ENCODE results near the gene CBARP.
"Not testable (repeated sequence)": the region's sequence is repeated elsewhere in the genome, so short reads cannot be mapped to it uniquely, and the experiment has no call there.

The CBARP gene

GRCh38 chr19:1252221-1252820, 14.5 kb upstream of the CBARP start:
- DNase-seq, result no peak

GRCh38 chr19:1251330-1252220, 13.8 kb upstream of the CBARP start:
- DNase-seq, result no peak

DNA sequence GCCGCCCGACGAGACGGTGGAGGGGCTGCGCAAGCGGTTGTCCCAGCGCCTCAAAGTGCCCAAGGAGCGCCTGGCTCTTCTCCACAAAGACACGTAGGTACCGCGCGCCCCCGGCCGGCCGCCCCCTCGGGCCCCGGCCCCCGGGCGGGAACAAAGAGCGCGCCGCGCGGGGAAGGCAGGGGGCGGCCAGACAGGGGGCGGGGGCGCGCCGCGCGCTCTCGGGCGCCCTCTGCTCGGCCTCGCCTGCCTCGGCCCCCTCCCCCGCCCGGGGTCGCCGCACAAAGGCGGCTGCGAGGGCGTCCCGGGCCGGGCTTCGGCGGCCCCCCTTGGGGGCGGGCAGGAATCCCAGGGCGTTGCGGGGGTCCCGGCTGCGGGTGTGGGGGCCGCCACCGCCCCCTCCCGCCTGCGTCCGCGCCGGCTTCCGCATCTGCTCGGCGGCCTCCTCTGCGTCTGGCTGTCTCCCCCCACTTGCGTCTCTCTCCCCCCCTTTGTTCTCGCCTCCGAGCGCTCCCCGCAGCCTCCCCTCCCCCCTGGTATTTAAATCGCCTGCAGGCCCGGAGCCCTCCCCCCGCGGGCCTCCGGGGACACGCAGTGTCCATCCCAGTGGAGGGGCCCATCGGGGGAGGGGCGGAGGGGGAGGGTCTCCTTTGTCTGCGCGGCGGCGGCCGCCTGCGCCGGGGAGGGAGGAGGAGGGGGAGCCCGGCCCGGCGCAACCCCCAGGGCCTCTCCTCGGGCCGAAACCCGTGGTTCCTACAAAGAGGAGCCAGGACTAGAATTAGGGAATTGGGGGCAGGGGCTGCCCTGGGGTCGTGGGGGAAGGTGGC, 12.8 kb upstream of the CBARP start:
- DNase-seq, result no peak

GRCh38 chr19:1249990-1250436, 12.2 kb upstream of the CBARP start:
- DNase-seq, result no peak

DNA sequence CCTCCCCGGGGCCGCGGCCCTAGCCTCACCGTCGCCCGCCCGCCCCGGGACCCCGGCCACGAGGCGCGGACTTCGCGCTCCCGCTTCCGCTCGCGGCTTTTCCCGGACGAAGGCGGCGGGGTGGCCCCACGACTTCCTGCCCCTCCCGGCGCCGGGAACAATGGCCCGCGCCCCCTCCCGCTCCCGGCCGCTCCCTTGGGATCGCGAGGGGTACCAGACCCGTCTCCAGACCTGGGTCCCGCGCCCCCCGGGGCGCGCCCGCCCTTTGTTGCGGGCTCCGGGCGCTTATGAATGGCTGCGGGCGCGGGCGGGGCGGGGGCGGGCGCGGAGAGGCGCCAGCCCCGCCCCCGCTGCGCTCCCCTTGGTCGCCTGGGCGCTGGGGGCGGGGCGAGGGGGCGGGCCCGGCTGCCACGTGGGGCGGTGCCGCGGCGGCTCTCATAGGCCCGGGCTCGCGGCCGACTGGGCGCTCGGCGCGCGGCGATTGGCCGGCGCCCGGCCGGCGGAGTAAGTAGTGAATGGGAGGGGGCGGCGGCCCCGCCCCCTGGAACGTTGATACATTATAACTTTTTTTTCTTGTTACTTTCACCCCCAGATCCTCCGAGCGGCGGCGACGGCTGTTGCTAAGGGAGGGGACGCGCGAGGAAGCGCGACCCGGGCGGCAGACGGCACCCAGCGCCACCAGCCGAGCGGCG, 11.6 kb upstream of the CBARP start:
- peak; percentile 91 for DNase-seq

- DNase-seq, result peak; percentile 78
Observed at GRCh38 chr19:1248786-1249297, 11.0 kb upstream of the CBARP start.

DNA sequence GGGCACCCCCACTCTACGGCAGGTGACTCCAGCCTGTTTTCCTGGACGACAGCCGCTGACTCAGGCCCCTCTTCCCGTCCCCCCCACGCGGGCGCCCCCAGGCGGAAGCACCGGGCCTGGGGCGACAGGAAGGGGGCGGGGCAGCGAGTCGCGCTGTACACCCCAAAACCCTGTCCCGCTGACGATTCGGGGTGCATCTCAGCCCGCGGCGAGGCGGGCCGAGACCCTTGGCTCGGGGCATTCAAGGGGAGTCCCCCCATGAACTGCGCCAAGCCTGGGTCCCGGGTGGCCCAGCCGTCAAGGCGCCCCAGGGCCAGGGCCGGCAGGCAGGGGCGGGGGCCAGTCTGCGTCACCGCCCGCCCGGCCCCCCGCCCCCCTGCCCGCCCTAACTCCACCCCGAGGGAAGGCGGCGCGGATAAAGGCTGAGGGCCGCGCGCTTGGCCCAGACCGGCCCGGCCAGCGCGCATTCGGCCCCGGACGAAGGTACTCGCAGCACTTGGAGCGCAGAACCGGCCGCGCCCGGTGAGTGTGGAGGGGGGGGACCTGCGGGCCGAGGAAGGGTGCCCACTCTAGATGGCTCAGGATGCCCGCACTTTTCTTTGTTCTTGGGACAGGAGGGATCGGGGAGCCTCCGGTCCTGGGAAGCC, 10.5 kb upstream of the CBARP start, which contains the start of gene MIDN:
Gene MIDN, plus strand, starts transcription at position 445 of the 647 bp plus-strand sequence. CDS start 1,714 bp downstream, outside the sequence.
- peak; percentile 78 for DNase-seq

DNA sequence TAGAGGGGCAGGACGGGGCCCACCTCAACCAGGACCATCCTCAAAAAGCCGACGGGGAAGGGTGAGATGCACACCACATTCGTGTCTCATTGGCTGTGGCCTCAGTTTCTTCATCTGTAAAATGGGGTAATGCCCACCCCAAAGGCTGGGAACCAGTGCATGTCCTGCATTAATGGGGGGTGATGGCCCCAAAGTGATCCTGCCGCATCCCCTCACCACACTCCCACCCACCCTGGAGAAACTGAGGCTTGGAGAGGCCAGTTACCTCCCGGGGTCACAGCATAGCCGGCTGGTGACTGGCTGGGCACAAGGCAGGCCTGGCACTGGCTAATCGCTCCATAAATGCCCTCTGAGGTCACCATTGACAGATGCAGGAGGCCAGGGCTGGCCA, 9.9 kb upstream of the CBARP start:
- DNase-seq, result no peak

GRCh38 chr19:1246265-1247087, 8.7 kb upstream of the CBARP start:
- not testable (repeated sequence) for DNase-seq

DNA sequence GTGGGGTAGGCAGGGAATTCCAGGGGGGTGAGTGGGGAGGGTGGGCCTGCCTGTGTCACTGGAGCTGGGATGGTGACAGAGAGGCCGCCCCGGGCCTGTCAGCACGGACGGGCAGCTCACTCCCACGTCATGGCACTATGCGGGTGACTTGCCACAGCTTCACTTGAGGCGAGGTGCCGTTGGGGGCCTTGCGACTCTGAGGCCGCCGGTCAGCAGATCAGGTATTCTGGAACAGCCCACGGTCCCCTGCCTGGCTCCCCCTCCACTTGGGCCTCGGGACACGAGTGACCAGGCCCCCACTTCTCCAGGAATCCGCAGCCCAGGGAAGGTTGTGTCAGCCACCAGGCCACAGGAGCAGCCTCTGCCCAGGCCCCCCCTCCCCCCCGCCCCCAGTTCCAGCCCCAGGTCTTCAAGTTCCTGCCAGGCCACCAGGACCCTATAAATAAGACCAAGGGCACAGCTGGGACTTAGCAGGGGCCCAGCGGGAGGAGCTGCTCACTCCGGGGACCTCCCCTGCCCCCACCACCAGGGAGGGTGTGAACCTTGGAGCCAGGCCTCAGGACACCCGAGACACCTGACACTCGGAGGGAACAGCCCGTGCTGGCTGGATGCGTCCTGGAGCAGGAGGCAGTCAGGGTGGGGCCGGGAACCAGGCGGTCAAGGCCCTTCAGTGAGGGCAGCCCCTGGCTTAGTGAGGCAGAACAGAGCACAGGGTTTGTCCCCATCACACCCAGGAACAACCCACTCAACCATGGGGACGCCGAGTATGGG, 7.9 kb upstream of the CBARP start:
- DNase-seq, result no peak

GRCh38 chr19:1244693-1245451, 7.1 kb upstream of the CBARP start:
- no peak for DNase-seq

- DNase-seq, result peak; percentile 27
Observed at GRCh38 chr19:1243768-1244692, 6.2 kb upstream of the CBARP start.

DNA sequence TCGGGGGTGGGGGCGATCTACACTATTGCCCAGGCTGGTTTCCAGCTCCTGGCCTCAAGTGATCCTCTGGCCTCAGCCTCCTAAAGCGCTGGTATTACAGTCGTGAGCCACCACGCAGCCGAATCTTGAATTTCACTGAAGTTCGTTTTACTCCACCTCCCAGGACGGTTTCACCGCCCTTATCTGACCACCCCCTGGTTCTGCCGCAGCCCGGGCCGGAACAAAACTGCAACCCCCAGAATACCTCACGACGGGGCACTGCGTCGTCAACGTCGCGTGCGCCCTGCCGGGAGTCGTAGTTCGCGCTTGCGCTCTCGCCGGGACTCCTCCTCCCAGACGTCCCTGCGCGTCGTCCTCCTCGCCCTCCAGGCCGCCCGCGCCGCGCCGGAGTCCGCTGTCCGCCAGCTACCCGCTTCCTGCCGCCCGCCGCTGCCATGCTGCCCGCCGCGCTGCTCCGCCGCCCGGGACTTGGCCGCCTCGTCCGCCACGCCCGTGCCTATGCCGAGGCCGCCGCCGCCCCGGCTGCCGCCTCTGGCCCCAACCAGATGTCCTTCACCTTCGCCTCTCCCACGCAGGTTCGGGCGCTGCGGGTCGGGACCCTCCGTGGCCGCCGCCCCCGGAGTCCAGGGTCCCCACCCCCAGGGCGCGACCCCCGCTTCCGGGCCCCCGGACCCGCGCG, 3.8 kb upstream of the CBARP start, which contains the start of gene ATP5F1D:
Gene ATP5F1D, plus strand, starts transcription at position 335 of the 679 bp plus-strand sequence. Its CDS starts 100 bp downstream, at position 435.
- peak; percentile 92 for DNase-seq

- no peak for DNase-seq
Observed at GRCh38 chr19:1240925-1241324, 3.1 kb upstream of the CBARP start.

DNA sequence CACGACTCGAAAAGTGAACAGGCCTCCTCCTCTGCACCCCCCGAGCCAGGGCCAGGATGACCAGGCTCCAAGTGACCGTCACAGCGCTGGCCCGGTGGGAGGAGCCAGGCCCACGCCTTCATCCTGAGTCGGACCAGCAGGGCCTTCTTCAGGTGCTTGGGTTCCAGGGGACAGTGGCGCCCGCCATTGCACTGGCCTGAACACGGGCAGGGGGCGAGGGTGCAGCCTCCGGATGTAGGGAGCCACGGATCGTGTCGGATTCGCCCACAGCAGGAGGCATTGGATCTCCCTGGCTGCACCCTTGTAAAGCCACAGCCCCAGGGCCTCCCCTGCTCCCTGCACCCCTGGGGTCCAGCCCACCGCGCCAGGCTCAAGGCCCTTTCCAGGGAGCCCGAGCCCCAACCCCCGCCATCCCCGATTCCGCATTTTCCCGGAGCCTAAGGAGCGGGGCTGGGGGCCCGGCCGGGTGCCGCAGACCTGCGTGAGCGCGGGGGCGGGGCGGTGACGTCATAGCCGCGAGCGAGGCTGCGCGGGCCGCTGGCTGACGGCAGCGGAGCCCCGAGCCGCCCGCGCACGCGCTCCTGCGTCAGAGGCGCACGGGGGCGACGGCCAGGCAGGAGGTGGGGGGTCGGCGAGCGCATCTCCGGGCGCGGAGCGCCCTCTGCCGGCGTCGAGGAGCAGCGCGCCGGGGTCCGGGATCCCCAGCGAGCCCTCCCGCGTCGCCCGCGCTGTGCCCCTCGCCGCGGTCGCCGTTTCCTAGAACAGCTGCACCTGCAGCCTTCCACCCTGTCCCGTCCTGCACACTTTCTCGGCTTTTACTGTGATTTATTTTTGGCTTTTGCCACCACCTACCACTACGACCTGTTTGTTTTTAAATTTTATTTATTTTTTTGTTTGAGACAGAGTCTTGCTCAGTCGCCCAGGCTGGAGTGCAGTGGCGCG, 2.3 kb upstream of the CBARP start:
- peak; percentile 92 for DNase-seq

- DNase-seq, result no peak
Observed at GRCh38 chr19:1239420-1239795, 1.6 kb upstream of the CBARP start.
